IMR-90 (cell line): ENCODE data around the gene MAMLD1. TPM values are rescaled to one million over a fixed set of nuclear protein-coding genes. Genes with fewer than 3 reads are reported as not detected.

ENCODE experiments used
- ATAC-seq: fragments of 200-7000 bp; cut with Tn5 transposase; 2 replicates; pipeline ENCODE4 v1.9.1; 2020; ENCODE audit warnings: low read depth, mild to moderate bottlenecking, moderate library complexity
- BruUV-seq: library from RNA; stranded (reverse); fragments of 400-500 nt; replicated peaks from 2 replicates; lab custom pipeline; 2021; lab: Mats Ljungman, UMichigan
- CTCF ChIA-PET: fragments of 300-600 bp; formaldehyde crosslinking; extraction: SDS; loops from one replicate; lab custom pipeline; 2021; ENCODE audit warnings: antibody characterized with exemption; lab: Yijun Ruan, JAX
- POLR2A ChIA-PET: fragments of 300-600 bp; sonication (Branson Sonifier 250); formaldehyde crosslinking; loops from one replicate; lab custom pipeline; 2022; ENCODE audit warnings: antibody characterized with exemption; ENCODE audit not compliant: unreplicated experiment; lab: Charles Lee
- DNase-seq: peaks from one replicate; pipeline ENCODE4 v3.0.0; 2013
- H2AFZ ChIP-seq: replicated peaks from 2 replicates; pipeline ENCODE3; 2013; ENCODE audit warnings: low read length, mild to moderate bottlenecking; ENCODE audit not compliant: poor library complexity
- H2AK5ac ChIP-seq: 2 replicates; pipeline ENCODE4 v1.6.1; 2013; ENCODE audit warnings: low read depth, low read length, inconsistent platforms
- H2AK9ac ChIP-seq: replicated peaks from 2 replicates; pipeline ENCODE3; 2013; ENCODE audit warnings: mild to moderate bottlenecking, low read depth, low read length, moderate library complexity; ENCODE audit not compliant: poor library complexity
- H2BK120ac ChIP-seq: 2 replicates; pipeline ENCODE4 v1.6.1; 2013; ENCODE audit warnings: low read depth, low read length, inconsistent platforms
- H2BK15ac ChIP-seq: 3 replicates; pipeline ENCODE4 v1.6.1; 2013; ENCODE audit warnings: low read depth, low read length, inconsistent platforms
- H2BK20ac ChIP-seq: 2 replicates; pipeline ENCODE4 v1.6.1; 2013; ENCODE audit warnings: low read depth, mild to moderate bottlenecking, inconsistent platforms, low read length, moderate library complexity
- H2BK5ac ChIP-seq: 2 replicates; pipeline ENCODE4 v1.6.1; 2013; ENCODE audit warnings: mild to moderate bottlenecking, low read depth, low read length, inconsistent platforms; ENCODE audit not compliant: poor library complexity, severe bottlenecking
- H3K14ac ChIP-seq: replicated peaks from 2 replicates; pipeline ENCODE4 v1.6.1; 2013; ENCODE audit warnings: low read depth, low read length, inconsistent platforms
- H3K18ac ChIP-seq: 2 replicates; pipeline ENCODE4 v1.6.1; 2013; ENCODE audit warnings: low read depth, low read length, control low read depth
- H3K23ac ChIP-seq: 2 replicates; pipeline ENCODE4 v1.6.1; 2013; ENCODE audit warnings: low read depth, low read length, inconsistent platforms
- H3K27ac ChIP-seq: 2 replicates; pipeline ENCODE4 v1.5.1; 2013; ENCODE audit warnings: mild to moderate bottlenecking, control low read depth, low read length; ENCODE audit not compliant: insufficient read depth
- H3K27me3 ChIP-seq: 2 replicates; pipeline ENCODE4 v1.6.1; 2013; ENCODE audit warnings: low read length; ENCODE audit not compliant: control insufficient read depth, insufficient read depth
- H3K36me3 ChIP-seq: 2 replicates; pipeline ENCODE4 v1.6.1; 2013; ENCODE audit warnings: low read length, mixed read lengths; ENCODE audit not compliant: control insufficient read depth, insufficient read depth
- H3K4ac ChIP-seq: 2 replicates; pipeline ENCODE4 v1.6.1; 2013; ENCODE audit warnings: low read depth, low read length, inconsistent platforms
- H3K4me1 ChIP-seq: 2 replicates; pipeline ENCODE4 v1.6.1; 2013; ENCODE audit warnings: low read length, mixed read lengths; ENCODE audit not compliant: control insufficient read depth, insufficient read depth
- H3K4me2 ChIP-seq: 2 replicates; pipeline ENCODE4 v1.6.1; 2013; ENCODE audit warnings: low read depth, mild to moderate bottlenecking, control low read depth, low read length, moderate library complexity
- H3K4me3 ChIP-seq: 2 replicates; pipeline ENCODE4 v1.5.1; 2013; ENCODE audit warnings: low read depth, mild to moderate bottlenecking, control low read depth, low read length, moderate library complexity; ENCODE audit not compliant: insufficient read depth
- H3K56ac ChIP-seq: 2 replicates; pipeline ENCODE4 v1.6.1; 2013; ENCODE audit warnings: low read length, inconsistent platforms; ENCODE audit not compliant: insufficient read depth; ENCODE audit errors: extremely low read depth
- H3K79me1 ChIP-seq, 2 experiments: 2 replicates each; pipeline ENCODE4 v1.6.1; 2013; ENCODE audit warnings: low read length in 2 of 2, inconsistent platforms in 1 of 2, low read depth in 1 of 2
- H3K9ac ChIP-seq: 2 replicates; pipeline ENCODE4 v1.6.1; 2013; ENCODE audit warnings: low read depth, low read length, control low read depth
- H3K9me1 ChIP-seq: 2 replicates; pipeline ENCODE4 v1.6.1; 2013; ENCODE audit warnings: low read length, inconsistent platforms; ENCODE audit not compliant: insufficient read depth
- H3K9me3 ChIP-seq: 2 replicates; pipeline ENCODE4 v1.6.1; 2013; ENCODE audit warnings: low read length; ENCODE audit not compliant: control insufficient read depth, insufficient read depth
- H4K20me1 ChIP-seq: 2 replicates; pipeline ENCODE4 v1.6.1; 2013; ENCODE audit warnings: low read length, inconsistent platforms; ENCODE audit not compliant: insufficient read depth
- H4K5ac ChIP-seq: 2 replicates; pipeline ENCODE4 v1.6.1; 2013; ENCODE audit warnings: mild to moderate bottlenecking, low read depth, low read length, control low read depth
- H4K8ac ChIP-seq, 2 experiments: 2 replicates each; pipeline ENCODE4 v1.6.1; 2013; ENCODE audit warnings: low read depth in 2 of 2, low read length in 2 of 2, control low read depth in 1 of 2, inconsistent platforms in 1 of 2
- H4K91ac ChIP-seq: 2 replicates; pipeline ENCODE4 v1.6.1; 2013; ENCODE audit warnings: low read depth, low read length, inconsistent platforms; ENCODE audit not compliant: insufficient read depth
- BHLHE40 ChIP-seq: fragments of 150-350 bp; IDR thresholded peaks from 2 replicates; pipeline ENCODE4 v1.6.1; 2016; ENCODE audit warnings: mild to moderate bottlenecking, low read depth, low read length
- MAFK ChIP-seq: IDR thresholded peaks from 2 replicates; pipeline ENCODE4 v1.6.1; 2012; ENCODE audit warnings: low read depth, low read length, improper control_type of control experiment
- MXI1 ChIP-seq: IDR thresholded peaks from 2 replicates; pipeline ENCODE4 v1.6.1; 2012; ENCODE audit warnings: low read depth, mild to moderate bottlenecking, low read length, moderate library complexity, borderline replicate concordance
- NFE2L2 ChIP-seq: fragments of 150-350 bp; IDR thresholded peaks from 2 replicates; pipeline ENCODE4 v1.6.1; 2016; ENCODE audit warnings: low read depth, mild to moderate bottlenecking, low read length
- WGBS, 2 experiments: methylation state at CpG; one replicate each; pipeline versions ENCODE4 v1.1.5 to v1.1.7; 2013; ENCODE audit warnings: missing lambda C conversion rate in 2 of 2; ENCODE audit not compliant: insufficient read length in 1 of 2; ENCODE audit errors: extremely low coverage in 2 of 2; 5-methylcytosine and 5-hydroxymethylcytosine counted together
- dilution Hi-C: fragments of 300-500 bp; cut with HindIII; formaldehyde crosslinking; loops from one replicate; pipeline ENCODE4 v1.14.3; 2018; ENCODE audit warnings: low sequenced_read_pairs; ENCODE audit not compliant: unreplicated experiment
- in situ Hi-C: fragments of 300-500 bp; cut with MboI; formaldehyde crosslinking; loops from 3 replicates; pipeline ENCODE4 v1.14.3; 2019; ENCODE audit warnings: low sequenced_read_pairs, inconsistent platforms, mixed read lengths
- intact Hi-C: fragments of 100-400 bp; cut with micrococcal nuclease; formaldehyde crosslinking; loops from 2 replicates; pipeline ENCODE4 v1.10.0; 2022
- polyA plus RNA-seq, 3 experiments: library from polyadenylated mRNA; depleted of rRNA; stranded (reverse); fragments of >200 nt; gene quantifications; 2 replicates each; pipeline ENCODE4 v1.2.3, GENCODE V29; 2012; ENCODE audit warnings: low replicate concordance in 1 of 3
- total RNA-seq: library from RNA; depleted of rRNA; stranded (reverse); fragments of >200 nt; gene quantifications from 2 replicates; pipeline ENCODE4 v1.2.3, GENCODE V29; 2012
- TF ChIP-seq, protein P1 (sequence below): conservative IDR thresholded peaks from 2 replicates; pipeline ENCODE4 v1.5.1; 2012; ENCODE audit warnings: mild to moderate bottlenecking, low read depth, low read length, improper control_type of control experiment
- TF ChIP-seq, protein P2 (sequence below): fragments of 150-350 bp; IDR thresholded peaks from 2 replicates; pipeline ENCODE4 v1.6.1; 2017; ENCODE audit warnings: mild to moderate bottlenecking, antibody characterized with exemption, low read length, low read depth

The MAMLD1 gene
- total and polyA plus RNA-seq, 2 of the 4 experiments (the other 2 are of a cell fraction) = 1.4 to 11.0 TPM

DNA sequence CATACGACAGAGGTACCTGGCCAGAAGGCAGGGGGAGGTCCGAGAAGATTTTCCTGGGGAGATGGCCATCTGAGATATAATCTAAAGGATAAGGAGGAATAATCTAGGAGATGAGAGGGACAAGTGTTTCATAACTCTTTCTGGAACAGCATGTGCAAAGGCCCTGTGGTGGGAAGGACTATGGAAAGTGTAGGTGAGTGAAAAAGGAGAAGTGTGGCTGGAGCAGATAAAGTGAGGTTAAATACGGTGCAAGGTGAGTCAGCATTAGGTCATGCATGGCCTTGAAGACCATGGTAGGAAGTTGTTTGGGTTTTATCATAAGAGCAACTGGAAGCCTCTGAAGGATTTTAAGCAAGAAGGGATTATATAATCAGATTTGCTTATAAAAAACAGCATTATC is 170.7 kb downstream of the MAMLD1 start:
- Histone ChIP-seq H2BK5ac (no peak overlapping the region), H2AFZ (no peak overlapping the region), H3K79me1 (no peaks in the 10 kb centered on the region), H3K27me3 (no peaks in the 10 kb centered on the region; the same call in 1 of the 2 replicates), H3K27ac (no peak overlapping the region), H3K56ac (no peak overlapping the region), H4K5ac (no peak overlapping the region), H3K4me3 (no peak overlapping the region), H3K18ac (no peak overlapping the region), H4K91ac (no peak overlapping the region), H2BK20ac (no peak overlapping the region), H2AK9ac (no peak overlapping the region), H3K9me1 (no peaks in the 10 kb centered on the region), H3K4ac (no peak overlapping the region), H2AK5ac (no peak overlapping the region), H3K4me1 (no peaks in the 10 kb centered on the region), H3K9me3 (peaks cover 19% of the 10 kb centered on the region), H3K36me3 (no peaks in the 10 kb centered on the region), H2BK120ac (no peak overlapping the region), H4K20me1 (no peaks in the 10 kb centered on the region), H2BK15ac (no peak overlapping the region), H3K9ac (no peak overlapping the region), H3K4me2 (no peak overlapping the region), H4K8ac (no peak overlapping the region), H3K14ac (no peak overlapping the region), H3K23ac (no peak overlapping the region)
- WGBS, 2 experiments = 67% methylated on average over 1 of the region's 3 CpGs; no CpG with 5 or more reads in 1 of the 2 experiments
- DNase-seq = no peak
- dilution Hi-C loops = no loop called here
- TF ChIP-seq MXI1 (no peak), MAFK (no peak), NFE2L2 (no peak), BHLHE40 (no peak)
- TF ChIP-seq, protein P1, sequence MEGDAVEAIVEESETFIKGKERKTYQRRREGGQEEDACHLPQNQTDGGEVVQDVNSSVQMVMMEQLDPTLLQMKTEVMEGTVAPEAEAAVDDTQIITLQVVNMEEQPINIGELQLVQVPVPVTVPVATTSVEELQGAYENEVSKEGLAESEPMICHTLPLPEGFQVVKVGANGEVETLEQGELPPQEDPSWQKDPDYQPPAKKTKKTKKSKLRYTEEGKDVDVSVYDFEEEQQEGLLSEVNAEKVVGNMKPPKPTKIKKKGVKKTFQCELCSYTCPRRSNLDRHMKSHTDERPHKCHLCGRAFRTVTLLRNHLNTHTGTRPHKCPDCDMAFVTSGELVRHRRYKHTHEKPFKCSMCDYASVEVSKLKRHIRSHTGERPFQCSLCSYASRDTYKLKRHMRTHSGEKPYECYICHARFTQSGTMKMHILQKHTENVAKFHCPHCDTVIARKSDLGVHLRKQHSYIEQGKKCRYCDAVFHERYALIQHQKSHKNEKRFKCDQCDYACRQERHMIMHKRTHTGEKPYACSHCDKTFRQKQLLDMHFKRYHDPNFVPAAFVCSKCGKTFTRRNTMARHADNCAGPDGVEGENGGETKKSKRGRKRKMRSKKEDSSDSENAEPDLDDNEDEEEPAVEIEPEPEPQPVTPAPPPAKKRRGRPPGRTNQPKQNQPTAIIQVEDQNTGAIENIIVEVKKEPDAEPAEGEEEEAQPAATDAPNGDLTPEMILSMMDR = no peak
- TF ChIP-seq, protein P2, sequence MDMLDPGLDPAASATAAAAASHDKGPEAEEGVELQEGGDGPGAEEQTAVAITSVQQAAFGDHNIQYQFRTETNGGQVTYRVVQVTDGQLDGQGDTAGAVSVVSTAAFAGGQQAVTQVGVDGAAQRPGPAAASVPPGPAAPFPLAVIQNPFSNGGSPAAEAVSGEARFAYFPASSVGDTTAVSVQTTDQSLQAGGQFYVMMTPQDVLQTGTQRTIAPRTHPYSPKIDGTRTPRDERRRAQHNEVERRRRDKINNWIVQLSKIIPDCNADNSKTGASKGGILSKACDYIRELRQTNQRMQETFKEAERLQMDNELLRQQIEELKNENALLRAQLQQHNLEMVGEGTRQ = no peak
- ChIA-PET CTCF (no interaction called here), POLR2A (no interaction called here)
- ATAC-seq = no peak
- in situ Hi-C loops = no loop called here
- intact Hi-C loops = no loop called here
- BruUV-seq = no TSS peak
